ENCODE measurements around the gene CA10. TPM values are rescaled to one million over a fixed set of nuclear protein-coding genes. Genes with fewer than 3 reads are reported as not detected.

Gene CA10
- 93.2 TPM for total RNA-seq

DNA sequence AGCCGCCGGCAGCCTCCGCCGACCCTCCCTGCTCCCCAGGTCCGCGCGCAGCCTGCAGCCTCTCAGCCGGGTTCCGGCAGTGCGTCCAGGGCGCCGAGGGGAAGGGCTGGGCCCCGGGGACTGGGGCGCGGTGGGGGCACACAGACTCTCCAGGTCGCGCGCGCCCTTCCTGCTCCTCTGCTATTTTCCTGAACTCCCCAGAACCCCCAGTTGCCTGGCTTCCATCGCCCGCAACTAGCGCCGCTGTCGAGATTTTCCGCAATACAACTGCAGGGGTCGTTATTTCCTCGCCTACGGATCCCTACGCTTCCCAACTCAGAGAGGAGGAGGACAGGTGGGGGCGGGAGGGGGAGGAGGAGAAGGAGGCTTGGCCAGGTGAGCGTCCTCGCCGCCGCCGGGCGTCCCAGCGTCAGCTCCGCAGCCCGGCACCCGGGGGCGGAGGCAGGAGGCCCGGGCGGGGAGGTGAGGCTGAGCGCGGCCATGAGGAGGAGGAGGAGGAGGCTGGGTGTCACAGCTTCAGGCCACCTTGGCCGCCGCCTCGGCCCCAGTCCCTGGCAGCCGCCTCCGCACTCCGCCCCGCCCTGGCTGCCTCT lies at the start of gene CA10:
Gene CA10, minus strand, starts transcription at position 265 of the 593 bp plus-strand sequence.

